ENCODE measurements around the gene DNAH3.
"Not testable (repeated sequence)": the region's sequence is repeated elsewhere in the genome, so short reads cannot be mapped to it uniquely, and the experiment has no call there.

Gene DNAH3

DNA sequence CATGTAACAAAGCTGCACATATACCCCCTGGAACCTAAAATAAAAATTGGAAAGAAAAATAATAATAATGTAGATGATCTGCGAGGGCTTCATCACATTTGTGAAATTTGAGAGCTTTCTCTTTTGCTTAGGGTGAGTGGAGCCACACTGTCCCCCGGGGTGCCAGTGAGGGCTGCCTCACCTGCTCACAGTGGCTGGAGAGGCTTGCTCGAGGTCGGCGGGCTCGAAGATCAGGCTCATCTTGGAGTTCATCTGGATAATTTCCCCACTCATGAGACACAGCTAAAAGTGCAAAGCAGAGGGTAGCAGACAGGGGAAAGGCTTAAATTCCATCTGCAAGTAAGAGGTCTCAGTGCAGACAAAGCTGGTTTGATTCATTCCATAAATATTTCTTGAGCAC is 123.8 kb downstream of the DNAH3 start:
- Histone ChIP-seq H3K27ac (ENCODE audit: low read length) (no peak overlapping the region), H3K36me3 (ENCODE audit: insufficient read depth, low read depth, low read length) (no peaks in the 10 kb centered on the region), H3K4me3 (ENCODE audit: low read length) (no peak overlapping the region), H3K4me1 (ENCODE audit: insufficient read depth, low read length) (no peaks in the 10 kb centered on the region), H3K27me3 (ENCODE audit: insufficient read depth, low read length) (no peaks in the 10 kb centered on the region), H3K9me3 (ENCODE audit: insufficient read depth, low read depth, low read length) (no peaks in the 10 kb centered on the region), H3K9ac (ENCODE audit: low read depth, low read length) (no peak overlapping the region)

- H3K27me3 ChIP-seq (ENCODE audit: insufficient read depth, low read length) = no peaks in the 10 kb centered on the region
- no peaks in the 10 kb centered on the region for H3K36me3 ChIP-seq (ENCODE audit: insufficient read depth, low read depth, low read length)
- H3K9me3 ChIP-seq (ENCODE audit: insufficient read depth, low read depth, low read length) = no peaks in the 10 kb centered on the region
- no peak overlapping the region for H3K4me3 ChIP-seq (ENCODE audit: low read length)
- H3K27ac ChIP-seq (ENCODE audit: low read length) = no peak overlapping the region
- no peaks in the 10 kb centered on the region for H3K4me1 ChIP-seq (ENCODE audit: insufficient read depth, low read length)
- no peak overlapping the region for H3K9ac ChIP-seq (ENCODE audit: low read depth, low read length)
Measured at GRCh38 chr16:21023509-21024202, 127.0 kb downstream of the DNAH3 start.

DNA sequence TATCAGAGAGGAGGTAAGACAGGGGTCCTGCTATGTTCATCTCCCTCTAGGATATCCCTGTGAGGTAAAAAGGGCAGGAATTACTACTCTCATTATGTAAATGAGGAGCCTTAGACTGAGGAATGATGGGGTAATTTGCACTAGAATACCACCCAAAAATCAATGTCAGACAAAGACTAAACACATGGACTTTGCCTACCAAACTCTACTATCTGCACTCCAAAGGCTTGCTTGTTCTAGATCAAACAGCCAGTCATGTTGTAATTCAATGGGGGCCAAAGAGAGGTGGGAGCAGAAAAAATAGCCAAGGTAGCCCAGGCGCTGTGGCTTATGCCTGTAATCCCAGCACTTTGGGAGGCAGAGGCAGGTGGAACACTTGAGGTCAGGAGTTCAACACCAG is 129.3 kb downstream of the DNAH3 start:
- no peaks in the 10 kb centered on the region for H3K36me3 ChIP-seq (ENCODE audit: insufficient read depth, low read depth, low read length)
- H3K27me3 ChIP-seq (ENCODE audit: insufficient read depth, low read length) = no peaks in the 10 kb centered on the region
- no peak overlapping the region for H3K27ac ChIP-seq (ENCODE audit: low read length)
- H3K4me1 ChIP-seq (ENCODE audit: insufficient read depth, low read length) = no peaks in the 10 kb centered on the region
- no peak overlapping the region for H3K9ac ChIP-seq (ENCODE audit: low read depth, low read length)
- no peak overlapping the region for H3K4me3 ChIP-seq (ENCODE audit: low read length)
- no peaks in the 10 kb centered on the region for H3K9me3 ChIP-seq (ENCODE audit: insufficient read depth, low read depth, low read length)

- Histone ChIP-seq H3K4me3 (ENCODE audit: low read length) (no peak overlapping the region), H3K27ac (ENCODE audit: low read length) (no peak overlapping the region), H3K36me3 (ENCODE audit: insufficient read depth, low read depth, low read length) (no peaks in the 10 kb centered on the region), H3K4me1 (ENCODE audit: insufficient read depth, low read length) (no peaks in the 10 kb centered on the region), H3K9me3 (ENCODE audit: insufficient read depth, low read depth, low read length) (no peaks in the 10 kb centered on the region; the same call in 1 of the 2 replicates), H3K27me3 (ENCODE audit: insufficient read depth, low read length) (no peaks in the 10 kb centered on the region), H3K9ac (ENCODE audit: low read depth, low read length) (no peak overlapping the region)
Measured at GRCh38 chr16:21009815-21010214, 140.8 kb downstream of the DNAH3 start.

DNA sequence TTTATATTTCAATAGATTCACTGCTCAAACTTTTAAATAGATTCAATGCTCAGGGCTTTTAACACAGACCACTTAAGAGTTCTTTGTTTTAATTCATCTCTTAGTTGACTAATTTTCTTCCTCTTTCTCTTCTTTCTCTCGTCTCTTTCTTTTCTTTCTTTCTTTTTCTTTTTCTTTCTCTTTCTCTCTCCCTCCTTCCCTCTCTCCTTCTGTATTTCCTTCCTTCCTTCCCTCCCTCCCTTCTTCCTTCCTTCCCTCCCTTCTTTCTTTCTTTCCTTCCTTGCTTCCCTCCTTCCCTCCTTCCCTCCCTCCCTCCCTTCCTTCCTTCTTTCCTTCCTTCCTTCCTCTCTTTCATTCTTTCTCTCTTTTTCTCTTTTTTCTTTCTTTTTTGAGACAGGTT is 145.6 kb downstream of the DNAH3 start:
- Histone ChIP-seq H3K9me3 (ENCODE audit: insufficient read depth, low read depth, low read length) (no peaks in the 10 kb centered on the region), H3K9ac (ENCODE audit: low read depth, low read length) (no peak overlapping the region), H3K36me3 (ENCODE audit: insufficient read depth, low read depth, low read length) (no peaks in the 10 kb centered on the region), H3K27me3 (ENCODE audit: insufficient read depth, low read length) (no peaks in the 10 kb centered on the region), H3K4me3 (ENCODE audit: low read length) (no peak overlapping the region), H3K4me1 (ENCODE audit: insufficient read depth, low read length) (no peaks in the 10 kb centered on the region), H3K27ac (ENCODE audit: low read length) (no peak overlapping the region)

DNA sequence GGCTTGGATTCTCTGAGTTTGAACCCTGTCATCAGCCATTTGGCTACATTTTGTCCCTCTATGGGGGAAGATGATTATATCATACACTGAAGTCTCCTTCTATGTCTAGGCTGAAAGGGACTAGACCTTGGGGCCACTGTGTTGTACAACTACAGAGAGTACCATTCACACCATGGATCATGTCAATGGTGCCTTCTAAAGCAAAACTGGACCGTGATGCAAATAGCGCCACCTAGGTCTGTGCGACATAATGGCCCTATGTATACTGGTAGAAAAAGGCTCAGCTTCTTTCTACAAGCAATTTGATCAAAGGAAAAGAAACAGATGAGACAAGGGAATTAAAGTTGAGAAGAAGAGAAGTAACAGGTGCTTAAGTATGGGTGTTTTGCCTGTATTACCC is 149.4 kb downstream of the DNAH3 start:
- Histone ChIP-seq H3K9ac (ENCODE audit: low read depth, low read length) (no peak overlapping the region), H3K4me3 (ENCODE audit: low read length) (no peak overlapping the region), H3K9me3 (ENCODE audit: insufficient read depth, low read depth, low read length) (no peaks in the 10 kb centered on the region), H3K36me3 (ENCODE audit: insufficient read depth, low read depth, low read length) (no peaks in the 10 kb centered on the region), H3K4me1 (ENCODE audit: insufficient read depth, low read length) (no peaks in the 10 kb centered on the region), H3K27ac (ENCODE audit: low read length) (no peak overlapping the region), H3K27me3 (ENCODE audit: insufficient read depth, low read length) (no peaks in the 10 kb centered on the region)

GRCh38 chr16:20997147-20997546 is 153.5 kb downstream of the DNAH3 start:
- H3K9ac ChIP-seq (ENCODE audit: low read depth, low read length) = no peak overlapping the region
- H3K36me3 ChIP-seq (ENCODE audit: insufficient read depth, low read depth, low read length) = no peaks in the 10 kb centered on the region
- no peaks in the 10 kb centered on the region for H3K9me3 ChIP-seq (ENCODE audit: insufficient read depth, low read depth, low read length)
- no peak overlapping the region for H3K27ac ChIP-seq (ENCODE audit: low read length)
- H3K4me3 ChIP-seq (ENCODE audit: low read length) = no peak overlapping the region
- H3K27me3 ChIP-seq (ENCODE audit: insufficient read depth, low read length) = no peaks in the 10 kb centered on the region
- no peaks in the 10 kb centered on the region; the same call in 1 of the 2 replicates for H3K4me1 ChIP-seq (ENCODE audit: insufficient read depth, low read length)

- Histone ChIP-seq H3K4me3 (ENCODE audit: low read length) (no peak overlapping the region), H3K36me3 (ENCODE audit: insufficient read depth, low read depth, low read length) (no peaks in the 10 kb centered on the region), H3K9me3 (ENCODE audit: insufficient read depth, low read depth, low read length) (no peaks in the 10 kb centered on the region), H3K4me1 (ENCODE audit: insufficient read depth, low read length) (no peaks in the 10 kb centered on the region; the same call in 1 of the 2 replicates), H3K27ac (ENCODE audit: low read length) (no peak overlapping the region), H3K27me3 (ENCODE audit: insufficient read depth, low read length) (no peaks in the 10 kb centered on the region), H3K9ac (ENCODE audit: low read depth, low read length) (no peak overlapping the region)
Measured at GRCh38 chr16:20995711-20996110, 154.9 kb downstream of the DNAH3 start.

GRCh38 chr16:20989496-20990070 is 161.1 kb downstream of the DNAH3 start:
- not testable (repeated sequence) for H3K4me1 ChIP-seq (ENCODE audit: insufficient read depth, low read length); H3K27me3 ChIP-seq (ENCODE audit: insufficient read depth, low read length); H3K9me3 ChIP-seq (ENCODE audit: insufficient read depth, low read depth, low read length); H3K4me3 ChIP-seq (ENCODE audit: low read length); H3K9ac ChIP-seq (ENCODE audit: low read depth, low read length); H3K27ac ChIP-seq (ENCODE audit: low read length); H3K36me3 ChIP-seq (ENCODE audit: insufficient read depth, low read depth, low read length)

- Histone ChIP-seq H3K9me3 (ENCODE audit: insufficient read depth, low read depth, low read length) (no peaks in the 10 kb centered on the region), H3K4me1 (ENCODE audit: insufficient read depth, low read length) (no peaks in the 10 kb centered on the region), H3K9ac (ENCODE audit: low read depth, low read length) (no peak overlapping the region), H3K27me3 (ENCODE audit: insufficient read depth, low read length) (no peaks in the 10 kb centered on the region), H3K36me3 (ENCODE audit: insufficient read depth, low read depth, low read length) (no peaks in the 10 kb centered on the region), H3K4me3 (ENCODE audit: low read length) (no peak overlapping the region), H3K27ac (ENCODE audit: low read length) (no peak overlapping the region)
Measured at GRCh38 chr16:20987049-20987448, 163.6 kb downstream of the DNAH3 start.

GRCh38 chr16:20984019-20984418 is 166.6 kb downstream of the DNAH3 start:
- Histone ChIP-seq H3K27ac (ENCODE audit: low read length) (no peak overlapping the region), H3K4me1 (ENCODE audit: insufficient read depth, low read length) (no peaks in the 10 kb centered on the region), H3K4me3 (ENCODE audit: low read length) (no peak overlapping the region), H3K27me3 (ENCODE audit: insufficient read depth, low read length) (no peaks in the 10 kb centered on the region), H3K9me3 (ENCODE audit: insufficient read depth, low read depth, low read length) (no peaks in the 10 kb centered on the region), H3K9ac (ENCODE audit: low read depth, low read length) (no peak overlapping the region), H3K36me3 (ENCODE audit: insufficient read depth, low read depth, low read length) (no peaks in the 10 kb centered on the region)

DNA sequence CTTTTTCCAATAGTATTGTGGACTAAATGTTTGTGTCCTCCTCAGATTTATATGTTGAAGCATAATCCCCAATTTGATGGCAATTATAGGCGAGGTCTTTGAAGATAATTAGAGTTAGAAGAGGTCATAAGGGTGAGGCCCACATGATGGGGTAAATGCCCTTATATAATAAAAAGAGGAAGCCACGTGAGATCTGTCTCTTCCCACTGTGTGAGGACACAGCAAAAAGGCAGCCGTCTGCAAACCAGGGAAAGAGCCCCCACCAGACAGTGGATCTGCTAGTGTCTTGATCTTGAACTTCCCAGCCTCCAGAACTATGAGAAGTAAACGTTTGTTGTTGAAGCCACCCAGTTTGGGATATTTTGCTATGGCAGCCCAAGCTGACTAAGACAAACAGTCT is 174.1 kb downstream of the DNAH3 start:
- no peak overlapping the region for H3K9ac ChIP-seq (ENCODE audit: low read depth, low read length)
- H3K27ac ChIP-seq (ENCODE audit: low read length) = no peak overlapping the region
- H3K27me3 ChIP-seq (ENCODE audit: insufficient read depth, low read length) = no peaks in the 10 kb centered on the region
- H3K4me3 ChIP-seq (ENCODE audit: low read length) = no peak overlapping the region
- no peaks in the 10 kb centered on the region for H3K9me3 ChIP-seq (ENCODE audit: insufficient read depth, low read depth, low read length)
- H3K4me1 ChIP-seq (ENCODE audit: insufficient read depth, low read length) = no peaks in the 10 kb centered on the region
- H3K36me3 ChIP-seq (ENCODE audit: insufficient read depth, low read depth, low read length) = no peaks in the 10 kb centered on the region
